Measurements from ENCODE around the gene WNT7A.

- TF ChIP-seq CTCF (IDR thresholded peaks at IDR 0.05) (no peak), EZH2 (IDR thresholded peaks at IDR 0.05; ENCODE audit: borderline replicate concordance, insufficient read depth, low read depth, low read length, poor library complexity, severe bottlenecking) (no peak)
Observed at GRCh38 chr3:13825821-13826220, 54.0 kb downstream of the WNT7A start.

Measured in B cell (primary cell).